ENCODE measurements around the gene VAPB. TPM values are rescaled to one million over a fixed set of nuclear protein-coding genes. Genes with fewer than 3 reads are reported as not detected.
A peak's percentile ranks its signal among the peaks of the same experiment; 100 is the strongest.
"Not testable (repeated sequence)": the region's sequence is repeated elsewhere in the genome, so short reads cannot be mapped to it uniquely, and the experiment has no call there.

Gene VAPB
- total RNA-seq, 4 donors from 2014 or later = 20.4 to 28.0 (median 23.6) TPM

GRCh38 chr20:58408603-58409246 is 19.7 kb downstream of the VAPB start:
- no peak overlapping the region for H3K4me3 ChIP-seq
- H3K27me3 ChIP-seq = peaks cover 0 to 2% of the 10 kb centered on the region in 2 donors
- H3K36me3 ChIP-seq = no peaks in the 10 kb centered on the region
- peaks cover 0 to 67% (median 22%) of the 10 kb centered on the region in 4 donors for H3K4me1 ChIP-seq
- no peaks in the 10 kb centered on the region for H3K9me3 ChIP-seq
- DNase-seq (ENCODE audit: low spot score in 2 of 2) = no peak
- peak overlapping the region in 3 of 4 donors; percentile 30 to 64 (median 45) for H3K27ac ChIP-seq
- TF ChIP-seq, protein P1, sequence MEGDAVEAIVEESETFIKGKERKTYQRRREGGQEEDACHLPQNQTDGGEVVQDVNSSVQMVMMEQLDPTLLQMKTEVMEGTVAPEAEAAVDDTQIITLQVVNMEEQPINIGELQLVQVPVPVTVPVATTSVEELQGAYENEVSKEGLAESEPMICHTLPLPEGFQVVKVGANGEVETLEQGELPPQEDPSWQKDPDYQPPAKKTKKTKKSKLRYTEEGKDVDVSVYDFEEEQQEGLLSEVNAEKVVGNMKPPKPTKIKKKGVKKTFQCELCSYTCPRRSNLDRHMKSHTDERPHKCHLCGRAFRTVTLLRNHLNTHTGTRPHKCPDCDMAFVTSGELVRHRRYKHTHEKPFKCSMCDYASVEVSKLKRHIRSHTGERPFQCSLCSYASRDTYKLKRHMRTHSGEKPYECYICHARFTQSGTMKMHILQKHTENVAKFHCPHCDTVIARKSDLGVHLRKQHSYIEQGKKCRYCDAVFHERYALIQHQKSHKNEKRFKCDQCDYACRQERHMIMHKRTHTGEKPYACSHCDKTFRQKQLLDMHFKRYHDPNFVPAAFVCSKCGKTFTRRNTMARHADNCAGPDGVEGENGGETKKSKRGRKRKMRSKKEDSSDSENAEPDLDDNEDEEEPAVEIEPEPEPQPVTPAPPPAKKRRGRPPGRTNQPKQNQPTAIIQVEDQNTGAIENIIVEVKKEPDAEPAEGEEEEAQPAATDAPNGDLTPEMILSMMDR (IDR thresholded peaks at IDR 0.05) = no peak
- peak in 1 of 2 donors; percentile 17 for TF ChIP-seq EP300 (IDR thresholded peaks at IDR 0.05)
- TF ChIP-seq POLR2A (IDR thresholded peaks at IDR 0.05) = no peak
- 21 to 24% methylated on average over 3 of the region's 3 CpGs for WGBS, 2 donors

GRCh38 chr20:58414216-58414615 is 25.2 kb downstream of the VAPB start:
- 93% methylated on average over 3 of the region's 35 CpGs; no CpG with 5 or more reads in 1 of the 2 donors for WGBS, 2 donors
- not testable (repeated sequence) for DNase-seq (ENCODE audit: low spot score in 2 of 2)

DNA sequence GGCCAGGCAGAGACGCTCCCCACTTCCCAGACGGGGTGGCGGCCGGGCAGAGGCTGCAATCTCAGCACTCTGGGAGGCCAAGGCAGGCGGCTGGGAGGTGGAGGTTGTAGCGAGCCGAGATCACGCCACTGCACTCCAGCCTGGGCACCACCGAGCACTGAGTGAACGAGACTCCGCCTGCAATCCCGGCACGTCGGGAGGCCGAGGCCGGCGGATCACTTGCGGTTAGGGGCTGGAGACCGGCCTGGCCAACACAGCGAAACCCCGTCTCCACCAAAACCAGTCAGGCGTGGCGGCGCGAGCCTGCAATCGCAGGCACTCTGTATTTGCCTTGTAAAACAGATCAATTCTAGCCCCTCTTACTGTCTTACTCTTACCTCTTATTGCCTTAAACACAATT is 25.8 kb downstream of the VAPB start:
- H3K4me1 ChIP-seq = peaks cover 0 to 25% (median 4%) of the 10 kb centered on the region in 4 donors
- H3K36me3 ChIP-seq = peaks cover 0 to 14% (median 0%) of the 10 kb centered on the region in 3 donors
- not testable (repeated sequence) for H3K27ac ChIP-seq; H3K27me3 ChIP-seq; DNase-seq (ENCODE audit: low spot score in 2 of 2); H3K4me3 ChIP-seq; H3K9me3 ChIP-seq
- whole genome bisulfite sequencing, 2 donors = 95 to 100% methylated on average over 13 to 21 of the region's 26 CpGs

More at GRCh38 chr20:58414216-58414615, 25.2 kb downstream of the VAPB start:
- not testable (repeated sequence) for H3K27ac ChIP-seq, H3K36me3 ChIP-seq, H3K9me3 ChIP-seq, H3K27me3 ChIP-seq, H3K4me3 ChIP-seq
- peaks cover 0 to 31% (median 8%) of the 10 kb centered on the region in 4 donors for H3K4me1 ChIP-seq

GRCh38 chr20:58416057-58416456 is 27.0 kb downstream of the VAPB start:
- no peak overlapping the region for H3K27ac ChIP-seq
- H3K4me1 ChIP-seq = peaks cover 0 to 21% (median 0%) of the 10 kb centered on the region in 4 donors
- H3K36me3 ChIP-seq = peaks cover 0 to 27% (median 0%) of the 10 kb centered on the region in 3 donors
- no peak overlapping the region for H3K4me3 ChIP-seq
- no peak for TF ChIP-seq POLR2A (IDR thresholded peaks at IDR 0.05)
- no peak for TF ChIP-seq EP300 (IDR thresholded peaks at IDR 0.05)
- TF ChIP-seq, protein P1 (IDR thresholded peaks at IDR 0.05) = no peak
- no peaks in the 10 kb centered on the region for H3K9me3 ChIP-seq
- H3K27me3 ChIP-seq = no peaks in the 10 kb centered on the region
- DNase-seq (ENCODE audit: low spot score in 2 of 2) = no peak
- WGBS, 2 donors = 91 to 93% methylated on average over 1 of the region's 1 CpG

- H3K36me3 ChIP-seq = peaks cover 0 to 27% (median 0%) of the 10 kb centered on the region in 3 donors
- WGBS, 2 donors = 92 to 95% methylated on average over 2 of the region's 2 CpGs
- no peaks in the 10 kb centered on the region for H3K27me3 ChIP-seq
- H3K4me1 ChIP-seq = peaks cover 0 to 21% (median 0%) of the 10 kb centered on the region in 4 donors
- TF ChIP-seq, protein P1 (IDR thresholded peaks at IDR 0.05) = no peak
- TF ChIP-seq POLR2A (IDR thresholded peaks at IDR 0.05) = no peak
- TF ChIP-seq EP300 (IDR thresholded peaks at IDR 0.05) = no peak
- H3K27ac ChIP-seq = no peak overlapping the region
- no peaks in the 10 kb centered on the region for H3K9me3 ChIP-seq
- no peak overlapping the region for H3K4me3 ChIP-seq
- no peak for DNase-seq (ENCODE audit: low spot score in 2 of 2)
These were observed 27.8 kb downstream of the VAPB start for GRCh38 chr20:58416835-58417234.

- whole genome bisulfite sequencing, 2 donors = 91 to 93% methylated on average over 3 of the region's 3 CpGs
- Histone ChIP-seq H3K27me3 (no peaks in the 10 kb centered on the region), H3K4me3 (no peak overlapping the region), H3K27ac (no peak overlapping the region), H3K4me1 (peaks cover 0 to 21% (median 0%) of the 10 kb centered on the region in 4 donors), H3K9me3 (no peaks in the 10 kb centered on the region), H3K36me3 (peaks cover 0 to 27% (median 0%) of the 10 kb centered on the region in 3 donors)
- no peak for TF ChIP-seq EP300 (IDR thresholded peaks at IDR 0.05)
- no peak for TF ChIP-seq POLR2A (IDR thresholded peaks at IDR 0.05)
- TF ChIP-seq, protein P1 (IDR thresholded peaks at IDR 0.05) = no peak
- DNase-seq (ENCODE audit: low spot score in 2 of 2) = no peak
These were observed 28.4 kb downstream of the VAPB start for GRCh38 chr20:58417438-58417837.
